K562 (cell line): Measurements from ENCODE around the gene C1QTNF2.
"Not testable (repeated sequence)": the region's sequence is repeated elsewhere in the genome, so short reads cannot be mapped to it uniquely, and the experiment has no call there.

ENCODE experiments used
- CHD2 ChIP-seq: IDR thresholded peaks from 2 replicates; pipeline ENCODE4 v1.6.1; 2011; ENCODE audit warnings: low read depth, low read length
- CREB1 ChIP-seq, 2 experiments: sonication (generic) in 1 of 2; formaldehyde crosslinking in 1 of 2; IDR thresholded peaks; 2 replicates each; pipeline versions ENCODE4 v1.6.1 to v1.8.0; 2012 to 2022; ENCODE audit warnings: inconsistent platforms in 1 of 2, mild to moderate bottlenecking in 1 of 2, missing genetic modification reagents in 1 of 2, moderate library complexity in 1 of 2
- DIDO1 ChIP-seq: fragments of 450-650 bp; IDR thresholded peaks from 2 replicates; pipeline ENCODE4 v1.6.1; 2016; ENCODE audit warnings: low read depth, missing biosample characterization, missing genetic modification characterization
- FOXM1 ChIP-seq, 2 experiments: fragments of 450-650 bp in 1 of 2; sonication (generic) in 1 of 2; formaldehyde crosslinking in 1 of 2; IDR thresholded peaks; 2 replicates each; pipeline versions ENCODE4 v1.6.1 to v1.9.0; 2017 to 2022; ENCODE audit warnings: low read depth in 2 of 2, mild to moderate bottlenecking in 2 of 2, missing genetic modification reagents in 1 of 2, moderate library complexity in 1 of 2
- POLR2AphosphoS5 ChIP-seq: IDR thresholded peaks from 2 replicates; pipeline ENCODE4 v1.6.1; 2011; ENCODE audit warnings: mild to moderate bottlenecking, low read depth, low read length, moderate library complexity; ENCODE audit not compliant: control insufficient read depth, insufficient read depth
- SMARCA5 ChIP-seq: fragments of 450-650 bp; IDR thresholded peaks from 2 replicates; pipeline ENCODE4 v1.6.1; 2016
- ZBTB1 ChIP-seq: sonication (generic); formaldehyde crosslinking; IDR thresholded peaks from 2 replicates; pipeline ENCODE4 v1.8.1; 2023; ENCODE audit warnings: missing genetic modification reagents, low read depth, mild to moderate bottlenecking, borderline replicate concordance
- ZNF551 ChIP-seq: fragments of 250-450 bp; sonication (Bioruptor Pico); IDR thresholded peaks from 2 replicates; pipeline ENCODE4 v1.5.0; 2021; ENCODE audit warnings: mild to moderate bottlenecking, moderate library complexity
- TF ChIP-seq, protein P1 (sequence below): sonication (generic); formaldehyde crosslinking; IDR thresholded peaks from 2 replicates; pipeline ENCODE4 v1.8.1; 2023; ENCODE audit warnings: mild to moderate bottlenecking, missing genetic modification reagents
- TF ChIP-seq, protein P2 (sequence below), 3 experiments: IDR thresholded peaks in 2 of 3; conservative IDR thresholded peaks in 1 of 3; 2 replicates each; pipeline ENCODE4 v1.5.1; 2011 to 2012; ENCODE audit warnings: low read length in 3 of 3, mild to moderate bottlenecking in 3 of 3, control low read depth in 2 of 3, improper control_type of control experiment in 1 of 3, inconsistent platforms in 1 of 3, low read depth in 1 of 3, mixed read lengths in 1 of 3, moderate library complexity in 1 of 3; ENCODE audit not compliant: insufficient read depth in 2 of 3
- TF ChIP-seq, protein P3 (sequence below): sonication (generic); formaldehyde crosslinking; IDR thresholded peaks from 2 replicates; pipeline ENCODE4 v1.8.0; 2022; ENCODE audit warnings: missing genetic modification reagents, mild to moderate bottlenecking, borderline replicate concordance
- TF ChIP-seq, protein P4 (sequence below): fragments of 450-650 bp; IDR thresholded peaks from 2 replicates; pipeline ENCODE4 v1.6.1; 2018; ENCODE audit not compliant: partially characterized antibody
- TF ChIP-seq, protein P5 (sequence below): fragments of 450-650 bp; formaldehyde crosslinking; IDR thresholded peaks from 2 replicates; pipeline ENCODE4 v1.4.0; 2022; ENCODE audit warnings: mild to moderate bottlenecking, moderate library complexity

DNA sequence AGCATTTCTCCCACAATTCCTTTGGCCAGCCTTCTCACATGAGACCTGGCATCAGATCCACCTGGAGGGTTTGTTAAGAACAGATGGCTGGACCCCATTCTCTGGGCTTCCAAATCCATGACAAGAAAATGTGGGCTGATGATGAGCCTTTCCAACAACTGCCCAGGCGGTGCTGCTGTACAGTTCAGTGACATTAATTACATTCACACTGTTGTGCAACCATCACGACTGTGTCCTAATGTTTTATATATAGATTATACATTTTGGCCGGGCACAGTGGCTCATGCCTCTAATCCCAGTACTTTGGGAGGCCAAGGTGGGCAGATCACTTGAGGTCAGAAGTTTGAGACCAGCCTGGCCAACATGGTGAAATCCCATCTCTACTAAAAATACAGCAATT lies 35.7 kb downstream of the C1QTNF2 start:
- TF ChIP-seq, protein P1, sequence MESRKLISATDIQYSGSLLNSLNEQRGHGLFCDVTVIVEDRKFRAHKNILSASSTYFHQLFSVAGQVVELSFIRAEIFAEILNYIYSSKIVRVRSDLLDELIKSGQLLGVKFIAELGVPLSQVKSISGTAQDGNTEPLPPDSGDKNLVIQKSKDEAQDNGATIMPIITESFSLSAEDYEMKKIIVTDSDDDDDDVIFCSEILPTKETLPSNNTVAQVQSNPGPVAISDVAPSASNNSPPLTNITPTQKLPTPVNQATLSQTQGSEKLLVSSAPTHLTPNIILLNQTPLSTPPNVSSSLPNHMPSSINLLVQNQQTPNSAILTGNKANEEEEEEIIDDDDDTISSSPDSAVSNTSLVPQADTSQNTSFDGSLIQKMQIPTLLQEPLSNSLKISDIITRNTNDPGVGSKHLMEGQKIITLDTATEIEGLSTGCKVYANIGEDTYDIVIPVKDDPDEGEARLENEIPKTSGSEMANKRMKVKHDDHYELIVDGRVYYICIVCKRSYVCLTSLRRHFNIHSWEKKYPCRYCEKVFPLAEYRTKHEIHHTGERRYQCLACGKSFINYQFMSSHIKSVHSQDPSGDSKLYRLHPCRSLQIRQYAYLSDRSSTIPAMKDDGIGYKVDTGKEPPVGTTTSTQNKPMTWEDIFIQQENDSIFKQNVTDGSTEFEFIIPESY (CRISPR knock-in tag) = not testable (repeated sequence)
- TF ChIP-seq, protein P2, sequence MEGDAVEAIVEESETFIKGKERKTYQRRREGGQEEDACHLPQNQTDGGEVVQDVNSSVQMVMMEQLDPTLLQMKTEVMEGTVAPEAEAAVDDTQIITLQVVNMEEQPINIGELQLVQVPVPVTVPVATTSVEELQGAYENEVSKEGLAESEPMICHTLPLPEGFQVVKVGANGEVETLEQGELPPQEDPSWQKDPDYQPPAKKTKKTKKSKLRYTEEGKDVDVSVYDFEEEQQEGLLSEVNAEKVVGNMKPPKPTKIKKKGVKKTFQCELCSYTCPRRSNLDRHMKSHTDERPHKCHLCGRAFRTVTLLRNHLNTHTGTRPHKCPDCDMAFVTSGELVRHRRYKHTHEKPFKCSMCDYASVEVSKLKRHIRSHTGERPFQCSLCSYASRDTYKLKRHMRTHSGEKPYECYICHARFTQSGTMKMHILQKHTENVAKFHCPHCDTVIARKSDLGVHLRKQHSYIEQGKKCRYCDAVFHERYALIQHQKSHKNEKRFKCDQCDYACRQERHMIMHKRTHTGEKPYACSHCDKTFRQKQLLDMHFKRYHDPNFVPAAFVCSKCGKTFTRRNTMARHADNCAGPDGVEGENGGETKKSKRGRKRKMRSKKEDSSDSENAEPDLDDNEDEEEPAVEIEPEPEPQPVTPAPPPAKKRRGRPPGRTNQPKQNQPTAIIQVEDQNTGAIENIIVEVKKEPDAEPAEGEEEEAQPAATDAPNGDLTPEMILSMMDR (IDR thresholded peaks at IDR 0.05 in 2 of 3, conservative IDR thresholded peaks at IDR 0.05 in 1 of 3; ENCODE audit: insufficient read depth in 2 of 3, low read depth in 1 of 3, low read length in 3 of 3) = not testable (repeated sequence)
- not testable (repeated sequence) for TF ChIP-seq ZNF551 (CRISPR knock-in tag); SMARCA5; ZBTB1 (CRISPR knock-in tag); DIDO1 (tag); CHD2; POLR2AphosphoS5; CREB1 (IDR thresholded peaks at IDR 0.05); CREB1 (CRISPR knock-in tag; IDR thresholded peaks at IDR 0.05); FOXM1 (IDR thresholded peaks at IDR 0.05; ENCODE audit: low read depth); FOXM1 (CRISPR knock-in tag; IDR thresholded peaks at IDR 0.05; ENCODE audit: low read depth)
- TF ChIP-seq, protein P3, sequence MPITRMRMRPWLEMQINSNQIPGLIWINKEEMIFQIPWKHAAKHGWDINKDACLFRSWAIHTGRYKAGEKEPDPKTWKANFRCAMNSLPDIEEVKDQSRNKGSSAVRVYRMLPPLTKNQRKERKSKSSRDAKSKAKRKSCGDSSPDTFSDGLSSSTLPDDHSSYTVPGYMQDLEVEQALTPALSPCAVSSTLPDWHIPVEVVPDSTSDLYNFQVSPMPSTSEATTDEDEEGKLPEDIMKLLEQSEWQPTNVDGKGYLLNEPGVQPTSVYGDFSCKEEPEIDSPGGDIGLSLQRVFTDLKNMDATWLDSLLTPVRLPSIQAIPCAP = not testable (repeated sequence)
- TF ChIP-seq, protein P4, sequence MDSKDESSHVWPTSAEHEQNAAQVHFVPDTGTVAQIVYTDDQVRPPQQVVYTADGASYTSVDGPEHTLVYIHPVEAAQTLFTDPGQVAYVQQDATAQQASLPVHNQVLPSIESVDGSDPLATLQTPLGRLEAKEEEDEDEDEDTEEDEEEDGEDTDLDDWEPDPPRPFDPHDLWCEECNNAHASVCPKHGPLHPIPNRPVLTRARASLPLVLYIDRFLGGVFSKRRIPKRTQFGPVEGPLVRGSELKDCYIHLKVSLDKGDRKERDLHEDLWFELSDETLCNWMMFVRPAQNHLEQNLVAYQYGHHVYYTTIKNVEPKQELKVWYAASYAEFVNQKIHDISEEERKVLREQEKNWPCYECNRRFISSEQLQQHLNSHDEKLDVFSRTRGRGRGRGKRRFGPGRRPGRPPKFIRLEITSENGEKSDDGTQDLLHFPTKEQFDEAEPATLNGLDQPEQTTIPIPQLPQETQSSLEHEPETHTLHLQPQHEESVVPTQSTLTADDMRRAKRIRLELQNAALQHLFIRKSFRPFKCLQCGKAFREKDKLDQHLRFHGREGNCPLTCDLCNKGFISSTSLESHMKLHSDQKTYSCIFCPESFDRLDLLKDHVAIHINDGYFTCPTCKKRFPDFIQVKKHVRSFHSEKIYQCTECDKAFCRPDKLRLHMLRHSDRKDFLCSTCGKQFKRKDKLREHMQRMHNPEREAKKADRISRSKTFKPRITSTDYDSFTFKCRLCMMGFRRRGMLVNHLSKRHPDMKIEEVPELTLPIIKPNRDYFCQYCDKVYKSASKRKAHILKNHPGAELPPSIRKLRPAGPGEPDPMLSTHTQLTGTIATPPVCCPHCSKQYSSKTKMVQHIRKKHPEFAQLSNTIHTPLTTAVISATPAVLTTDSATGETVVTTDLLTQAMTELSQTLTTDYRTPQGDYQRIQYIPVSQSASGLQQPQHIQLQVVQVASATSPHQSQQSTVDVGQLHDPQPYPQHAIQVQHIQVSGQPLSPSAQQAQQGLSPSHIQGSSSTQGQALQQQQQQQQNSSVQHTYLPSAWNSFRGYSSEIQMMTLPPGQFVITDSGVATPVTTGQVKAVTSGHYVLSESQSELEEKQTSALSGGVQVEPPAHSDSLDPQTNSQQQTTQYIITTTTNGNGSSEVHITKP = not testable (repeated sequence)
- TF ChIP-seq, protein P5, sequence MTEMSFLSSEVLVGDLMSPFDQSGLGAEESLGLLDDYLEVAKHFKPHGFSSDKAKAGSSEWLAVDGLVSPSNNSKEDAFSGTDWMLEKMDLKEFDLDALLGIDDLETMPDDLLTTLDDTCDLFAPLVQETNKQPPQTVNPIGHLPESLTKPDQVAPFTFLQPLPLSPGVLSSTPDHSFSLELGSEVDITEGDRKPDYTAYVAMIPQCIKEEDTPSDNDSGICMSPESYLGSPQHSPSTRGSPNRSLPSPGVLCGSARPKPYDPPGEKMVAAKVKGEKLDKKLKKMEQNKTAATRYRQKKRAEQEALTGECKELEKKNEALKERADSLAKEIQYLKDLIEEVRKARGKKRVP (CRISPR knock-in tag) = not testable (repeated sequence)
